KBM-7 (cell line): ENCODE data around the gene PSME1.

ENCODE experiments used
- DNase-seq: peaks from one replicate; pipeline ENCODE4 v3.0.0-alpha.2; 2015
- in situ Hi-C: fragments of 300-500 bp; cut with MboI; formaldehyde crosslinking; loops from 2 replicates; pipeline ENCODE4 v1.14.3; 2020; ENCODE audit warnings: low sequenced_read_pairs, low pct_unique_long_range_greater_than_20kb, mixed read lengths

Gene PSME1

GRCh38 chr14:24160850-24161804 is 25.1 kb downstream of the PSME1 start, which contains the start of gene IRF9:
IRF9 (plus strand) TSS chr14:24161265; CDS start chr14:24162145, 880 bp downstream.
- in situ Hi-C loops, result no loop called here
- peak; percentile 99 for DNase-seq

- no peak for DNase-seq
- in situ Hi-C loops, result no loop called here
Observed at GRCh38 chr14:24162093-24162492, 26.1 kb downstream of the PSME1 start.

GRCh38 chr14:24164518-24164991 is 28.6 kb downstream of the PSME1 start:
- no peak for DNase-seq

GRCh38 chr14:24165785-24166184 is 29.8 kb downstream of the PSME1 start:
- no peak for DNase-seq
- in situ Hi-C loops, result no loop called here

More at GRCh38 chr14:24164518-24164991, 28.6 kb downstream of the PSME1 start:
- in situ Hi-C loops, result no loop called here

GRCh38 chr14:24167469-24168114 is 31.6 kb downstream of the PSME1 start:
- DNase-seq, result no peak
- in situ Hi-C loops, result no loop called here

GRCh38 chr14:24171422-24172260 is 35.6 kb downstream of the PSME1 start, which contains the start of gene REC8:
REC8 (plus strand) TSS chr14:24172080; CDS start chr14:24172553, 473 bp downstream.
- DNase-seq, result no peak
- in situ Hi-C loops, result no loop called here

- in situ Hi-C loops, result no loop called here
- no peak for DNase-seq
Observed at GRCh38 chr14:24172261-24172860, 36.4 kb downstream of the PSME1 start.

GRCh38 chr14:24172871-24173281 is 36.9 kb downstream of the PSME1 start:
- DNase-seq, result no peak
- in situ Hi-C loops, result no loop called here

GRCh38 chr14:24176599-24176998 is 40.6 kb downstream of the PSME1 start:
- in situ Hi-C loops, result no loop called here
- no peak for DNase-seq

GRCh38 chr14:24177041-24177825 is 41.2 kb downstream of the PSME1 start:
- in situ Hi-C loops, result no loop called here

GRCh38 chr14:24177891-24178290 is 41.9 kb downstream of the PSME1 start:
- in situ Hi-C loops, result no loop called here
- no peak for DNase-seq

More at GRCh38 chr14:24177041-24177825, 41.2 kb downstream of the PSME1 start:
- no peak for DNase-seq

- DNase-seq, result no peak
- in situ Hi-C loops, result no loop called here
Observed at GRCh38 chr14:24178399-24179178, 42.6 kb downstream of the PSME1 start.

GRCh38 chr14:24179294-24179960 is 43.4 kb downstream of the PSME1 start:
- in situ Hi-C loops, result no loop called here
- DNase-seq, result no peak

GRCh38 chr14:24179961-24180796 is 44.2 kb downstream of the PSME1 start:
- DNase-seq, result no peak
- in situ Hi-C loops, result no loop called here

GRCh38 chr14:24181371-24182077 is 45.5 kb downstream of the PSME1 start:
- in situ Hi-C loops, result no loop called here
- DNase-seq, result no peak
